Right atrium auricular region (tissue), 2 donors: ENCODE measurements around the gene QSOX1. TPM values are rescaled to one million over a fixed set of nuclear protein-coding genes. Genes with fewer than 3 reads are reported as not detected.

Experiments used
- DNase-seq: peaks from one replicate; pipeline ENCODE4 v3.0.0-alpha.2; 2019; ENCODE audit warnings: low spot score
- H3K27ac ChIP-seq, 2 donors: fragments of 200-600 bp; sonication (generic); 1 replicate in 1 of 2; 2 replicates in 1 of 2; pipeline ENCODE4 v1.5.1; 2016 to 2019
- H3K27me3 ChIP-seq, 2 donors: fragments of 200-600 bp; sonication (generic); one replicate each; pipeline versions ENCODE4 v1.5.1 to v1.6.0; 2017 to 2019
- H3K36me3 ChIP-seq: fragments of 200-600 bp; sonication (generic); one replicate; pipeline ENCODE4 v1.5.1; 2016
- H3K4me1 ChIP-seq, 2 donors: fragments of 200-600 bp; sonication (generic); one replicate each; pipeline versions ENCODE4 v1.5.1 to v1.6.0; 2017 to 2019
- H3K4me3 ChIP-seq, 2 donors: fragments of 200-600 bp; sonication (generic); 1 replicate in 1 of 2; 2 replicates in 1 of 2; pipeline ENCODE4 v1.5.1; 2017 to 2019; ENCODE audit warnings: mild to moderate bottlenecking in 1 of 2, moderate library complexity in 1 of 2
- H3K9me3 ChIP-seq, 2 donors: fragments of 200-600 bp; sonication (generic); one replicate each; pipeline ENCODE4 v1.5.1; 2019
- total RNA-seq, 2 donors: library from RNA; depleted of rRNA; stranded (reverse); fragments of >200 nt; gene quantifications; one replicate each; pipeline ENCODE4 v1.1.0, GENCODE V29; 2016
- TF ChIP-seq, protein P1 (sequence below), 2 donors: fragments of 200-600 bp; sonication (generic); IDR thresholded peaks; one replicate each; pipeline ENCODE4 v1.5.1; 2019; ENCODE audit warnings: antibody characterized with exemption in 2 of 2

The QSOX1 gene
- total RNA-seq, 2 donors from 2014 or later, result 199 to 332 TPM

DNA sequence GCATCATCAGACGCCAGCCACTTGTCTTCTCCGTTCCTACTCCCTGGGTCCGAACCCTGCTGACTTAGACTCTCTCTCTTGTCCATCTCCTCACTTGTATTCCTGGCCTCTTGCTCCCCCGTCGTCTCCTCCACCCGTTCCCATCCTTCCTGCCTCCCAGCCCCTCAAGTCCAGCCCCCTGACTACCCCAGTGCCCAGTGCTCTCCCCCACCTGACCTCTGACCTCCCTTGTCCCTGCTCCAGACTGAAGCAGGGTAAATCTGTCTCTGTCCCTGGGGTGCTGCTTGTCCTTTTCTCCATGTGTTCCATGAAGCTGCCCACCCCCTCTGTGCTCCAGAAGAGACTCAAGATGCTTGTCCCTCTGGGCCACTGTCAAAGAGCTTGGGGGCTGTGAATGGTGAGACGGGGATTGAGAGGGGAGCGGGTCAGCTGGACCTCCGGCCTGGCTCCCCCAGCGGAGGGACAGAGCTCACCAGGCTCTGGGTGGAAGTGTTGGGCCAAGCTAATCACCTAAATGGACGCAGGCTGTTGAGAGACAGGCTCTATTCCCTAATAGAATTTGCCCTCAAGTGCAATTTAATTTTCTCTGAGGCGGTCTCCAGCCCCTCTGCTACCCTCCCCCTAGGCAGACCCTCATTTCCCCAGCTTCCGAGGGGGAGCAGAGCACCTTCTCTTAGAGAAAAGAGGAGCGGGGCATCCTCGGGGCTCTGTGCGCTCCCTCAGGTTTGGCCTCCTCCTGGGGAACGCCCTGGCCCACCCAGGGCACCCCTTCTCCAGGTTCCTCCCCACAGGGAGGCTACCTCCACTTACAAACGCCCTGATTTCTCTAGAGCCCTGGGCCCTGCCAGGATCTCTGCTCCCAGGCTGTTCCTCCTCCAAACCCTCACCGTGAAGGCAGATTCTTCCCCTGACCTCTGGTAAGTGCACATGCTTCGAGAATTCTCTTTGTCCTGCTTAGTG, 64.4 kb downstream of the QSOX1 start:
- Histone ChIP-seq H3K4me1 (no peaks in the 10 kb centered on the region), H3K4me3 (no peak overlapping the region), H3K27me3 (no peaks in the 10 kb centered on the region), H3K36me3 (no peaks in the 10 kb centered on the region), H3K27ac (no peak overlapping the region), H3K9me3 (no peaks in the 10 kb centered on the region)
- TF ChIP-seq, protein P1, sequence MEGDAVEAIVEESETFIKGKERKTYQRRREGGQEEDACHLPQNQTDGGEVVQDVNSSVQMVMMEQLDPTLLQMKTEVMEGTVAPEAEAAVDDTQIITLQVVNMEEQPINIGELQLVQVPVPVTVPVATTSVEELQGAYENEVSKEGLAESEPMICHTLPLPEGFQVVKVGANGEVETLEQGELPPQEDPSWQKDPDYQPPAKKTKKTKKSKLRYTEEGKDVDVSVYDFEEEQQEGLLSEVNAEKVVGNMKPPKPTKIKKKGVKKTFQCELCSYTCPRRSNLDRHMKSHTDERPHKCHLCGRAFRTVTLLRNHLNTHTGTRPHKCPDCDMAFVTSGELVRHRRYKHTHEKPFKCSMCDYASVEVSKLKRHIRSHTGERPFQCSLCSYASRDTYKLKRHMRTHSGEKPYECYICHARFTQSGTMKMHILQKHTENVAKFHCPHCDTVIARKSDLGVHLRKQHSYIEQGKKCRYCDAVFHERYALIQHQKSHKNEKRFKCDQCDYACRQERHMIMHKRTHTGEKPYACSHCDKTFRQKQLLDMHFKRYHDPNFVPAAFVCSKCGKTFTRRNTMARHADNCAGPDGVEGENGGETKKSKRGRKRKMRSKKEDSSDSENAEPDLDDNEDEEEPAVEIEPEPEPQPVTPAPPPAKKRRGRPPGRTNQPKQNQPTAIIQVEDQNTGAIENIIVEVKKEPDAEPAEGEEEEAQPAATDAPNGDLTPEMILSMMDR (IDR thresholded peaks at IDR 0.05), result no peak
- no peak for DNase-seq

DNA sequence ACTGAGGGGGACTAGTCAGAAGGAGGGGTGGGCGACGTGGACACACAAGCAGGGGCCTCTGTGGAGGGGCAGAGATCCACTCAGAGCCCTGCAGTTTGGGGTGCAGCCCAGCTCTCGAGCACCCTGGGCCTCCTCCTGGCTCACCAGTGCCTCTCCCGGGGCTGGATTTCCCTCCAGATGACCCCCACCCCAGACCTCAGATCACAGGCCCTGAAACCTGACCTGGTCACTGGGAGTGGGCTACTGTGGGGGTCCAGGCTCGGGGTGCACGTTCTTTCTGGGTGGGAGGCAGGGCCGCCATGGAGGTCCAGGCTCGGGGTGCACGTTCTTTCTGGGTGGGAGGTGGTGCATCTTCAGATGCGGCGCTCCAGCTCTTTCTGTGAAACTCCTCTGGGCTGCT, 65.1 kb downstream of the QSOX1 start:
- Histone ChIP-seq H3K4me1 (no peaks in the 10 kb centered on the region), H3K9me3 (no peaks in the 10 kb centered on the region), H3K27me3 (no peaks in the 10 kb centered on the region), H3K36me3 (no peaks in the 10 kb centered on the region), H3K4me3 (no peak overlapping the region), H3K27ac (no peak overlapping the region)
- TF ChIP-seq, protein P1 (IDR thresholded peaks at IDR 0.05), result no peak
- DNase-seq, result no peak

DNA sequence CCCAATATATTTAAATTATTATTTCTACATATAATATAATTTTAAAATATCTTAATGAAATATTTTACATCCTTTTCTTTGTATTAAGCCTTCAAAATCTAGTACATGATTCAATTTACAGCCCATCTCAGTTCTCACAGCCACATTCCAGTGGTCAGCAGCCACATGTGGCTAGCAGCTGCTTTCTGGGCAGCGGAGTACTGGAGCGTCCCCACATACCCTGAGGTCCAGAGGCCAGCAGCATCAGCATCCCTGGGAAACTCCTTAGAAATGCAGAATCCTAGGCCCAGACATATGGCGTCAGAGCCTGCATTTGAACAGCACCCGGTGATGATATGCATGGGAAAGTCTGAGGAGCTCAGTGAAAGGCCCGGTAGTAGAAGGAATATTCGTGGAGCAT, 66.8 kb downstream of the QSOX1 start:
- Histone ChIP-seq H3K4me3 (no peak overlapping the region), H3K4me1 (no peaks in the 10 kb centered on the region), H3K27me3 (no peaks in the 10 kb centered on the region), H3K27ac (no peak overlapping the region), H3K9me3 (no peaks in the 10 kb centered on the region), H3K36me3 (no peaks in the 10 kb centered on the region)
- TF ChIP-seq, protein P1 (IDR thresholded peaks at IDR 0.05), result no peak
- DNase-seq, result no peak

DNA sequence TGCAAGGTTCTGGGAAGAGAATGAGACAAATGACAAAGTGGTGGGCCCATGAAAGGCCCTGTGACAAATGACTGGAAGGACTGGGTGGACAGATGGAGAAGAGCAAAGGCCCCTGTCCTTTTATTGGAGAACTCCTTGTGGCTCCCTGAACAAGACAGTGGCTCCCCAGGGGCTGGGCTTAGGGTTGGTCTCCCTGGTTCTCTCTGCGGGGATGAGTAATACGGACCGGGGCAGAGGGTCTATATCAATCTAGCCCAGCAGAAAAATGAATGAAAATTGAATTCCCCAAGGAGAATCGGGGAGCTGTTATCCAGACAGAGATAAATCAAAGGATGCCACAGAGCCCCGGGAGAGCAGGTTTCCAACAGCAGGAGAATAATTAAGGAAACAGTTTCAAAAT, 70.2 kb downstream of the QSOX1 start:
- Histone ChIP-seq H3K36me3 (no peaks in the 10 kb centered on the region), H3K4me3 (no peak overlapping the region), H3K27ac (no peak overlapping the region), H3K4me1 (peaks cover 0 to 11% of the 10 kb centered on the region in 2 donors), H3K27me3 (peaks cover 15 to 20% of the 10 kb centered on the region in 2 donors), H3K9me3 (no peaks in the 10 kb centered on the region)
- TF ChIP-seq, protein P1 (IDR thresholded peaks at IDR 0.05), result no peak
- DNase-seq, result no peak

DNA sequence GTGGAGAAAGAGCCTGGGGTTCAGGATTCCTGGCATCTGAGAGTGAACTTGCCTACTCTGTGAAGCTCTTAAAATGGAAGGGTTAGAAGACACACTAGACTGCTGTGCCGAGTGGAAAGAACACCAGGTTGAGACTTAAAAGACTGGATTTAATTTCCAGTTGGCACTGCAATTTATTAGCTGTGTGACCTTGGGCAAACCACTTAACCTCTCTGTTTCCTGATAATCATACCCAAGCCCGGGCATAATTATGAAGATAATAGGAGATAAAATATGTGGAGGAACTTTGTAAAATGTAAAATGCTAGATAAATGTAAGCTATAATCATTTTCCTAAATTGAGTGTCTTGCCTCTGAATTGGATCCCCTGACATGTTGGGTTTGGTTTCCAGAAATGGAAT, 70.7 kb downstream of the QSOX1 start:
- TF ChIP-seq, protein P1 (IDR thresholded peaks at IDR 0.05), result no peak
- H3K27ac ChIP-seq, result no peak overlapping the region
- H3K27me3 ChIP-seq, result peaks cover 20% of the 10 kb centered on the region in 2 donors
- no peak for DNase-seq
- H3K36me3 ChIP-seq, result no peaks in the 10 kb centered on the region
- H3K9me3 ChIP-seq, result no peaks in the 10 kb centered on the region
- no peak overlapping the region for H3K4me3 ChIP-seq
- peaks cover 0 to 16% of the 10 kb centered on the region in 2 donors for H3K4me1 ChIP-seq
